Measurements from ENCODE around the gene KCNC1.

Gene KCNC1

DNA sequence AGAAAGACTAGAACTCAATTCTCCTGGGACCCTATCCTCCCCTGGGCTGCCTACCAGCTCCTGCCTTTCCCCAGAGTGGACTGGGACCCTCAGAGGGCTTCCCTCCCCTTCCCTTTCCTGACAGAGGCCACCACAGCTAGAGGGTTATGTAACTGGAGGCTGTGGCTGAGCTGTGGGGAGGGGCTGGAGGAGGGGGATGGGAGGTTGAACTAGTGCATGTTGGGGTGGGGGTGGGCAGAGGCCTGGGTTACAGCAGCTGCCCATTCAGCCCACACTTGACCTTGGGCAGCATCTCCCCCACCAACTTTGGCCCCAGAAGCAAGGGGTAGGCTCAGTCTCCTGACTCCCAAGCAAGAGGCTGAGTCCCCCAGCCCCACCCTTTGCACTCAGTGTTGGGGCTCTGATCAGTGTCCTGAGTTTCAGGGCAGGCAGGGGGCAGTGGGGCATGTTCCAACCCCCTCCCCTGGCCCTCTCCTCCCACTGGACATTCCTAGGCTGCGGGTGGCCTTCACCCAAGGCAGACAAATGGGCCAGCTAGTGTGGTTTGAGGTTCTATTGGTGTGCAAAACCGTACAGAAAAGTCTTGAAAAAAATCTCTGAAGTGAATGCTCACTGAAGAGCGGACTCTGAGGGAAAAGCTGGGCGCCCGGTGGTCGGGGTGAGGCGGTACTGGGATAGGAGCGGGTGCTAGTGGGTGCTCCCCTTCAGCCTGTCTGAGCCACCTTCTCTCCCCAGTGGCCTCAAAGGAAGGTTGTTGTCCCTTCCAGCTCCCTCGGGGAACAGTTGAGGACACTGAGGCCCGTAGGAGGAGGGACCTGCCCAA is 3.8 kb downstream of the KCNC1 start:
- no peak for DNase-seq

DNA sequence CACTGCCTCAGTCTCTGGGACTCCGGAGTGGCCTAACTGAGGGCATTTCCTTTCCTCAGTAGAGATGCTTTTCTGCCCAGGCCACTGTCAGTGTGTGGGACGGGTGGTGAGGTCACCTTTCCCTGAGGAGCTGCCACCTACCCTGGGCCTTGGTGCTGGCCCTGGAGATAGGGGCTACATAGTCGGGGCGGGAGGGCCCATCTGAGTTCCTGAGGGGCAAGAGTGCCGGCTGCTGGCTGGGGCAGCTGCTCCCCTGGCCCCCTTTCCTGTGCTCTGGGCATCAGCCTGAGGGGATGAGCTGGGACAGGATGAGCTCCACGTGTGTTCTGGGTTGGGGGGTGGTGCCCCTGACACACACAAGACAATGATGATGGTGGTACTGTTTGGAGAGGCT is 5.4 kb downstream of the KCNC1 start:
- DNase-seq = no peak

DNA sequence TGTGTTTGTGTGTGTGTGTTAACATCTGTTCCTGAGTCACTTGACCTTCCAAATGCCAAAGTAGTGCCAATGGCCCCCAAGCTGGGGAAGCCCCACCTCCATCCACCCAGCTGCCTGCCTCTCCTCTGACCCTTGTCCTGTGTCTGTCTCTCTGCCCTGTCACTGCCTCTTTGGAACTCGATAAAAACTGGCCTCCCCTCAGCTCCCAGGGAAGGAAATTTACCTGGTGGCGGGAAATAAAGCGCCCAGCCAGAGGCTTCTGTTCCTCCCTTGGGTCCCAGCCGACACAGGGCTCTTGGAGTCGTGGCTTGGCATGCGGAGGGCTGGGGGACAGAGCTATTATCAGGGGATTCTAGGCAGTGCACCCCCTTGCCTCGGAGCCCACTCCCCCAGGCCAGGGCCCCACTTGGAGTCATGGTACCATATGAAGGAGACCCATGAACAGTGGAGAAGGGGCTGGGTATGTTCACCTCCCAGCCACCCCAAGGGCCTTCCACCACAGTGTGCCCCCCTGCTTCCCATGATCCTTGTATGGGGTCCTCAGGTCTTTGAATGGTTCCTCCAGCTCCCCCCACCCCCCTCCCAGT is 6.2 kb downstream of the KCNC1 start:
- no peak for DNase-seq

- DNase-seq = no peak
Measured at GRCh38 chr11:17741487-17741886, 6.9 kb downstream of the KCNC1 start.

DNA sequence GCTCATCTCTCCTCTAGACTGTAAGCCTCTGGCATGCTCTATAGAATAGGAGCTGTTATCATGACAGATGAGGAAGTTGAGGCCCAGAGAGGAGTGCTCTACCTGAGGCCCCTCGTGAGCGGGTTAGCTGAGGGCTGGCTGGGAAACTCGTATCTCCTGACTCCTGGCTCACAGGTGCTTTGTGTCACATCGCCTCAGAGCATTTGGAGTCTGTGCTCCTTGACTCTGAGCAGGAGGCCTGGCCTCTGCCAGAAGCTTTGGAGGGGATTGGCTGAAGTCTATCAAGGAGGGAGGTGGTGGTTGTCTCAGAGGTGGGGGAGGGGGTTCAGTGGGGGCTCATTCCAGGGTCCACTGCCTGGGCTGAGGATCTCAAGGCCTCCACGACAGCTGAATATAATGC is 7.4 kb downstream of the KCNC1 start:
- DNase-seq = no peak

DNA sequence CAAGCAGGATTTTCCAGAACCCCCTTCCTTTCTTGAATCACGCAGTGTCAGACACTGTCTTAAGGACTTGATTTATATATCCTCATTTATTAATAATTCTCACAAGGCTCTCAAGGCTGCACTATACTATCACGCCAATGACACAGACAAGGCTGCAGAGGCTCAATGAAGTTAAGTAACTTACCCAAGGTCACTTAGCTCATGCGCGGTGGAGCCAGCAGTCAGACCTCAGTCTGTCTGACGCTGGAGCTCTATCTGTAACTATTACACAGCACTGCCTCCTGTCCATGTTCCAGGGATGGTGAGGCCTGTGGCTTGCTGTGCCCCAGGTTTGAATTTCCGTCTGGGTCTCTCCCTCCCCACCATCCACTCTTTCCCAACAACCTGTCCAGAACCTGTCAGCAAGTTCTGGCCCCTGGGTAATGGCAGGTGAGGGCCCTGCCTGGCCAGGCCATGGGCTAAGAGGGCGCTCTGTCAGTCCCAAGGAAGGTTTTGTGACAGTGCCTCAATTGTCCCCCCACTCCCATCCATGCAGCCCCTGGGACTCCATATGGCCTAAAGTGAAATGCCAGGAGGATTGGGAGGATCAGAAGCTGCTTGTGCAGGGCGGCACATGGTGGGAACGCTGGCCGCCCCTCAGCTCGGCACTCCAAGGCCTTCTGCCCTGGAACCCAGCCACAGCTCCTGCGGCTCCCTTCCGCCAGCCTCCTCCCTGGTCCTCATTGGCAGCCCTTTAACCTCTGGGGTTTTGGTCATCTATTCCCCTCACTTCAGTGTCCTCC is 8.6 kb downstream of the KCNC1 start:
- DNase-seq = no peak

- DNase-seq = no peak
Measured at GRCh38 chr11:17743808-17744119, 9.2 kb downstream of the KCNC1 start.

DNA sequence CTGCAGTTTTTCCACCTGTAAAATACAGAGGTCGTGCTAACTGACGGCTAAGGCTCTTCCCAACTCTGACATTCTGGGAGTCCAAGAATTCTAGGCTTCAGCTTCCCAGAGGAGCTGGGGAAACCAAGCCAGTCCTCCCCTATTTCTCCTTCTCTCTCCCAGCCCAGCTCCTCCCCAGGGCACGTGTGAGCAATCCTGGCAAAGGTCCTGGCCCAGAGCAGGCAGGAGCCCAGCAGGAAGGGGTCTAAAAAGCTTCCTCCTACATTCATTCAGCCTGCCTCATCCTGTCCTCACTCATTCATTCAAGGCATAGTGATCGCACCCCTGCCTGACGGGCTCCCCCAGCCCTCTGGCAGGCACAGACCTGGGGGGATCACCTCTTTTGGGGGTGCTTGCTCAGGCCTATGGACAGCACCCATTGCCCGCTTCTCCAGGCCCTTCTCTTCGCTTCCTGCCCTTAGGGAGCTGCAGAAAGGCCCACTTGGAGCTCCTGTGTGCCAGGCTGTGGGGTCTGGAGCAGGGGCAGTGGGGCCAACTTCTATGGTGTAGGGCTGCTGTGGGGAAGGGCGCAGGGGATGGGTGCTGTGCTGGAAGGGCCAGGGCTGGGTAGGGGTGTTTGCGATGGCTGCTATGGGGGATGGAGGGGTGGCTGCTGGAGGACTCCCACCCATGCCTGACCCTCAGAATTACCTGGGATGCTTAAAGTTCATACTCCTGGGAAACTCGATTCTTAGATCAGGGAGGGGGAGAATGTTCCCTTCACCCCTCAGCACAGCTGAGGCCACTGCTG is 9.8 kb downstream of the KCNC1 start:
- DNase-seq = no peak

- no peak for DNase-seq
Measured at GRCh38 chr11:17745023-17745772, 10.6 kb downstream of the KCNC1 start.

- no peak for DNase-seq
Measured at GRCh38 chr11:17746096-17746495, 11.5 kb downstream of the KCNC1 start.

DNA sequence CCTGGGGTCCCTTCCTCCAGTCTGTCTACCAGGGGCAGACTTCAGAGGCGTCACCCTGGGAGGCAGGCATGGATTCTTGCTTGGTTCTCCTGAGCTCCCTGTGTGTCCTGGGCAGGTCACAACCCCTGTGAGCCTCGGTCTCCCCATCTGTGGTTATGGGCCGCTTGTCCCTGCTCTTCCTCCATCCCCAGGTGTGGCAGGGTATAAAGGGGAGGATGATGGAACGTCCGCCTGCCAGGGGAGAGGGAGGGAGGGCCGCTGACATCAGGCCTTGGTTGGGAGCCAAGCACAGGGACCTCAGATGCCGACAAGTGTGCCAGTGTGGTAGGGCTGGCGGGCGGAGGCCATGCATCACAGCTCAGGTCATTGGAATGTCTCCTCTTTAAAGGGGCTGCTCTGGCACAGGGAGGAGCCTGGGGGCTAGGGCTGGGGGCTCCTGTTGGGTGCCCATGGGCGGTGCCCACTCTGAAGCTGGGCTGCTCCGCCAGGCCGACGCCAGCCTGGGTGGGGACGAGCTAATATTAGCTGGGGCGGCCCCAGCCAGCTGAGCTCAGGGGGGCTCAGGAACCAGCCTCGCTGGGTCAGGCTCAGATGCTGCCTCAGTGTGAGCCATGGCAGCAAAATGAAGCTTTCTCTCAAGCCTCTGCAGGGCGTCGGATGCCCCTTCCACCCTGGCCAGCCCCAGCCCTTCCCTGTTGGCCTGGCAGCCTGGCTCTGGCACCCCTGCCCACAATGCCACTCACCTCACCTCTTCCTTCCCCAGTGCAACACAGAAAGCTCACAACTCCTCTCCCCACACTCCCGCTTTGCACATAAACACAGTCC is 12.8 kb downstream of the KCNC1 start:
- DNase-seq = no peak

- DNase-seq = no peak
Measured at GRCh38 chr11:17748044-17748443, 13.5 kb downstream of the KCNC1 start.

- DNase-seq = no peak
Measured at GRCh38 chr11:17748761-17749721, 14.5 kb downstream of the KCNC1 start.

GRCh38 chr11:17750013-17750800 is 15.6 kb downstream of the KCNC1 start:
- DNase-seq = no peak

GRCh38 chr11:17750801-17751165 is 16.2 kb downstream of the KCNC1 start:
- DNase-seq = no peak

DNA sequence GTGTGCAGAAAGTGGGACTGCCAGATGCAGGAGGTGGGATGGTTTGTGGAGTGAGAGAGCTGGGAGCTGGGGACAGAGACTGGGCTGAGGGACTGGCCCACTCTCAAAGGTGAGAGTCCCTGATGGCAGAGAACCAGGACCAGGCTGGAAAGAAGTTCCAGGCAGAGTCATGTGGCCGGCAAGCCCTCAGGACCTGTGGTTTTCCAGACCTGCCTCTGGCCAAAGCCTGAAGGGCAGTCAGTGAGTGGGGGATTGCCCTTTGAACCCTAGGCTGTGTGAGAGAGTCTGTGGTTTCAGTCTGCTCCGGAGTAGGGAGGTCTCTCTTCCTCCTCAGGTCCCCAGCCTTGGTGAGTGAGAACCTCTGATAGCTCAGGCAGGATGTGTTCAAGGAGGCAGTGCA is 17.0 kb downstream of the KCNC1 start:
- no peak for DNase-seq

DNA sequence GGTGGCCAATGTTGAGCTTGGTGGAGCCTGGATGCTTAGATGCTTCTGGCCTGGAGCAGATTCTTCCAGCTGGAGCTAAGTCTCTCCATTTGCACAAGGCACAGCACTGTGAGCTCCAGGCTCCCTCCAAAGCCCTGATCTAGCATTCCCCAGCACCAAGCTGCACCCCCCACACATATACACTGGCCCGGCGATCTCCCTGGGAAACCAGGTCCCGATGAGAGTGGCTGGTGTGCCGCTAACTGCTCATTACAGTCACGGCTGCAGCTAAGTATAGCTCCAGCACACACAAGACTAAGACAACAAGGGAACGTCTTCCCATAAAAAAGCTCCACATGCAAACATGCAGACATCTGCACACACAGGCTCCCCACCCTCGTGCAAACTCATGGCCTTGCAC is 17.6 kb downstream of the KCNC1 start:
- DNase-seq = no peak

DNA sequence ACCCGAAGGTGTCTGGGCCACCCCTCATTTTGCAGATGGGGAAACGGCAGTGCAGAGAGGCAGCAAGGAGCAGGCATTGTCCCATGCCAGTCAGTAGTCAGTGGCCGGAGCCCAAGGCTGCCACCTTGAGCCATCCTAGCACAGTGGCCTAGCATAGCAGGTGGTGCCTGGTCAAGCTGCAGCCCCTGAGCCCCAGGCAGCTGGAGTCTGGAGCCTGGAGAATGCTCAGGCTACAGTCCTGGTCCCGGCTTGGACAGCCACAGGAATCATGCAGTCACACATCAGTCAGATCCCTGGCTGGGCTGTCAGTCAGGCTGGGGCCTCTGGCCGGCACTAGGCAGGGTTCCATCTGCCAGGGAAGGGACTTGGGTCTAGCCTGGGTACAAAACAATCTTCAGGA is 18.6 kb downstream of the KCNC1 start:
- no peak for DNase-seq

DNA sequence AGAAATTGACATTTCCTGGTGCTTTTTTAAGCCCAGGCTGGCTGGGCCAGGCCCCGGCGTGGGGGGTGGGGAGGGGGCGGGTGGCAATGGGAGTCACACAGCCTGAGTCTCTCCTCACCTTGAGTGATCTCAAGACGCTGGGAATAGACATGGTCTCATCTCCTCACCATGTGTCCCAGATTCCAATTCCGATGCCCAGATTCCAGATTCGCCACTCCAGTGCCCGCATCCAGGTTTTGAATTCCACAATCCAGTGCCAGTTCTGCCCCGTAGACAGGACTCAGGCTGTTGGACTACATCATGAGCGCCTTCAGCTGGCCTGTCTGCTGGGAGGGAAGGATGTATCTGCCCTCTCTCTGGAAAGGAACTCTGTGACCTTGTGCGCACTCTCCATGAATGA is 19.1 kb downstream of the KCNC1 start:
- DNase-seq = no peak

- no peak for DNase-seq
Measured at GRCh38 chr11:17755891-17756290, 21.3 kb downstream of the KCNC1 start.
